DND-41 (cell line): ENCODE results near the gene SRRM3.
A peak's percentile ranks its signal among the peaks of the same experiment; 100 is the strongest.

Experiments used
- ATAC-seq: fragments of 200-7000 bp; cut with Tn5 transposase; 3 replicates; pipeline ENCODE4 v1.9.1; 2021; ENCODE audit warnings: low read depth; ENCODE audit not compliant: insufficient read depth
- DNase-seq: peaks from one replicate; pipeline ENCODE4 v3.0.0-alpha.2; 2020
- H2AFZ ChIP-seq: 2 replicates; pipeline ENCODE4 v1.6.0; 2012; ENCODE audit warnings: low read depth, low read length
- H3K27ac ChIP-seq: 2 replicates; pipeline ENCODE4 v1.5.1; 2012; ENCODE audit warnings: low read length, inconsistent platforms
- H3K27me3 ChIP-seq: fragments of 200-600 bp; sonication (generic); 2 replicates; pipeline ENCODE4 v1.6.0; 2012; ENCODE audit warnings: low read length, mild to moderate bottlenecking, inconsistent platforms; ENCODE audit not compliant: insufficient read depth, poor library complexity
- H3K36me3 ChIP-seq: 2 replicates; pipeline ENCODE4 v1.5.1; 2012; ENCODE audit warnings: low read length, inconsistent platforms; ENCODE audit not compliant: insufficient read depth
- H3K4me1 ChIP-seq: 2 replicates; pipeline ENCODE4 v1.5.1; 2012; ENCODE audit warnings: mild to moderate bottlenecking, low read length; ENCODE audit not compliant: insufficient read depth
- H3K4me2 ChIP-seq: 2 replicates; pipeline ENCODE4 v1.6.0; 2012; ENCODE audit warnings: mild to moderate bottlenecking, moderate library complexity, low read length, inconsistent platforms; ENCODE audit not compliant: insufficient read depth
- H3K4me3 ChIP-seq, 2 experiments: fragments of 200-600 bp in 1 of 2; shearing (Covaris generic) in 1 of 2; 2 replicates each; pipeline ENCODE4 v1.5.1; 2012 to 2016; ENCODE audit warnings: inconsistent platforms in 2 of 2, low read length in 2 of 2, mild to moderate bottlenecking in 2 of 2, low read depth in 1 of 2, moderate library complexity in 1 of 2
- H3K79me2 ChIP-seq: 2 replicates; pipeline ENCODE4 v1.6.0; 2012; ENCODE audit warnings: low read length, inconsistent platforms; ENCODE audit not compliant: insufficient read depth
- H3K9ac ChIP-seq: 2 replicates; pipeline ENCODE4 v1.6.0; 2012; ENCODE audit warnings: low read depth, mild to moderate bottlenecking, inconsistent platforms, low read length, moderate library complexity
- H3K9me3 ChIP-seq: 2 replicates; pipeline ENCODE4 v1.5.1; 2012; ENCODE audit warnings: low read length, moderate library complexity, mild to moderate bottlenecking, inconsistent platforms; ENCODE audit not compliant: insufficient read depth, severe bottlenecking
- H4K20me1 ChIP-seq: 2 replicates; pipeline ENCODE4 v1.6.0; 2012; ENCODE audit warnings: low read length; ENCODE audit not compliant: insufficient read depth
- CTCF ChIP-seq: IDR thresholded peaks from 2 replicates; pipeline ENCODE4 v1.5.1; 2012; ENCODE audit warnings: borderline replicate concordance, low read length, moderate library complexity, mild to moderate bottlenecking; ENCODE audit not compliant: poor library complexity, severe bottlenecking; ENCODE audit errors: extremely low read depth
- EZH2 ChIP-seq: IDR thresholded peaks from 3 replicates; pipeline ENCODE4 v1.6.1; 2012; ENCODE audit warnings: borderline replicate concordance, low read depth, mild to moderate bottlenecking, moderate library complexity, low read length, inconsistent platforms; ENCODE audit not compliant: severe bottlenecking

Gene SRRM3

GRCh38 chr7:76326646-76327233 lies 125.0 kb downstream of the SRRM3 start:
- Histone ChIP-seq H3K79me2 (peaks cover 62% of the 10 kb centered on the region), H3K4me2 (no peak overlapping the region), H2AFZ (no peak overlapping the region), H4K20me1 (peaks cover 60% of the 10 kb centered on the region), H3K9me3 (no peaks in the 10 kb centered on the region), H3K9ac (no peak overlapping the region), H3K4me3 (no peak overlapping the region), H3K36me3 (peaks cover 74% of the 10 kb centered on the region), H3K27ac (no peak overlapping the region), H3K27me3 (no peaks in the 10 kb centered on the region), H3K4me1 (peaks cover 12% of the 10 kb centered on the region)
- DNase-seq (no peak), ATAC-seq (no peak)
- TF ChIP-seq CTCF (no peak), EZH2 (no peak)

DNA sequence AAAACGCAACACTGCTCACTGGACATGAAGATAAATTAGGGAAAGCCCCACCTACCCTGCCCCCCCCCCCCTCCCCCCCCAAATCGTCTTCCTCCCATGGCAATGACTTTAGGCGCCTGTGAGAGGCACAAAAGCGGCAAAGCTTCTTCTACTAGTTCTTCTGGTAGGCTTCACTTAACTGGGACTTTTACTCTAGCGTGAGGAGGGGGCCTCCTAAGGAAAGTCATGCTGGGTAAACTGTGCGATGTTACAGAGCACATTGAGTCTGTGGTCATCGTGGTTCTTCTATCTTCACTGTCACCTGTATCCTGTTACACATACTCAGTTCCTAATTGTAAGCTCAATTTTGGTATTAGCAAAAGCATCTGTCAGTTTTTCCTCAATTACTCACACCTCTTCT lies 125.9 kb downstream of the SRRM3 start:
- H3K4me3 ChIP-seq: no peak overlapping the region
- H3K4me1 ChIP-seq: peaks cover 12% of the 10 kb centered on the region
- H3K4me2 ChIP-seq: no peak overlapping the region
- TF ChIP-seq CTCF (no peak), EZH2 (no peak)
- H3K36me3 ChIP-seq: peaks cover 76% of the 10 kb centered on the region
- peaks cover 67% of the 10 kb centered on the region for H4K20me1 ChIP-seq
- H3K9ac ChIP-seq: no peak overlapping the region
- H3K79me2 ChIP-seq: peaks cover 71% of the 10 kb centered on the region
- H3K27ac ChIP-seq: no peak overlapping the region
- H2AFZ ChIP-seq: no peak overlapping the region
- peak; percentile 84 for ATAC-seq
- peak; percentile 37 for DNase-seq
- H3K9me3 ChIP-seq: no peaks in the 10 kb centered on the region
- no peaks in the 10 kb centered on the region for H3K27me3 ChIP-seq

- H3K9ac ChIP-seq: no peak overlapping the region
- ATAC-seq (no peak), DNase-seq (no peak)
- TF ChIP-seq EZH2 (no peak), CTCF (no peak)
- no peak overlapping the region for H3K4me2 ChIP-seq
- peaks cover 12% of the 10 kb centered on the region for H3K4me1 ChIP-seq
- H2AFZ ChIP-seq: no peak overlapping the region
- H3K27ac ChIP-seq: no peak overlapping the region
- H3K27me3 ChIP-seq: no peaks in the 10 kb centered on the region
- H3K9me3 ChIP-seq: no peaks in the 10 kb centered on the region
- peaks cover 71% of the 10 kb centered on the region for H4K20me1 ChIP-seq
- H3K36me3 ChIP-seq: peaks cover 79% of the 10 kb centered on the region
- H3K79me2 ChIP-seq: peaks cover 79% of the 10 kb centered on the region
- no peak overlapping the region for H3K4me3 ChIP-seq
Observed at GRCh38 chr7:76328389-76328788, 126.7 kb downstream of the SRRM3 start.

DNA sequence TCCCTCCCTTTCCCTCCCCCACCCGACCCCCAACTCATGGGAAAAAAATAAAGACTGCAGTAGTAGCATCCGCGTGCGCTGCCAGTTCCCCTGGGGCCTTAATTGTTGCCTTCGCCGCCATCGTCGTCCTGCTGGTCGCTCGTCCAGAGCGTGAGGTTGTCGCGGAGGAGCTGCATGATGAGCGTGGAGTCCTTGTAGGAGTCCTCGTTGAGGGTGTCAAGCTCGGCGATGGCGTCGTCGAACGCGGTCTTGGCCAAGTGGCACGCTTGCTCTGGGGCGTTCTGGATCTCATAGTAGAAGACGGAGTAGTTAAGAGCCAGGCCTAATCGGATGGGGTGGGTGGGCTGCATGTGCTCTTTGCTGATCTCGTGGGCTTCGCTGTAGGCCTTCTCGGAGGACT lies 127.8 kb downstream of the SRRM3 start:
- DNase-seq (no peak), ATAC-seq (no peak)
- H3K4me3 ChIP-seq: no peak overlapping the region
- no peak overlapping the region for H3K27ac ChIP-seq
- peaks cover 12% of the 10 kb centered on the region for H3K4me1 ChIP-seq
- no peak for TF ChIP-seq CTCF
- no peak for TF ChIP-seq EZH2
- no peaks in the 10 kb centered on the region for H3K27me3 ChIP-seq
- no peak overlapping the region for H2AFZ ChIP-seq
- H3K4me2 ChIP-seq: no peak overlapping the region
- H3K36me3 ChIP-seq: peaks cover 84% of the 10 kb centered on the region
- H3K9me3 ChIP-seq: no peaks in the 10 kb centered on the region
- no peak overlapping the region for H3K9ac ChIP-seq
- H4K20me1 ChIP-seq: peaks cover 80% of the 10 kb centered on the region
- H3K79me2 ChIP-seq: peaks cover 89% of the 10 kb centered on the region
